ENCODE data around the gene SIN3B. TPM values are rescaled to one million over a fixed set of nuclear protein-coding genes. Genes with fewer than 3 reads are reported as not detected.

SIN3B gene
- polyA plus RNA-seq, 3 donors, result 7.2 to 154 (median 10.2) TPM

- Mint-ChIP-seq H3K36me3 (peaks cover 4 to 10% of the 10 kb centered on the region in 2 donors), H3K4me1 (peaks cover 63% of the 10 kb centered on the region), H3K27me3 (ENCODE audit: low read depth in 3 of 3) (peaks cover 0 to 10% (median 1%) of the 10 kb centered on the region in 3 donors), H3K27ac (peak overlapping the region in 1 of 7 donors; percentile 74), H3K4me3 (no peak overlapping the region), H3K9me3 (peaks cover 5 to 24% (median 14%) of the 10 kb centered on the region in 7 donors)
- H3K79me2 ChIP-seq (ENCODE audit: insufficient read depth, low read length), result no peaks in the 10 kb centered on the region
- peaks cover 4 to 18% of the 10 kb centered on the region in 2 donors for H3K9me3 ChIP-seq (replicated peaks in 1 of 2; ENCODE audit: control insufficient read depth in 1 of 2, insufficient read depth in 1 of 2, low read length in 2 of 2)
- H2AFZ ChIP-seq (ENCODE audit: insufficient read depth, low read depth, low read length, poor library complexity, severe bottlenecking), result no peak overlapping the region
- no peaks in the 10 kb centered on the region for H3K36me3 ChIP-seq (replicated peaks in 1 of 2; ENCODE audit: control insufficient read depth in 1 of 2, insufficient read depth in 2 of 2, low read length in 2 of 2)
- no peak overlapping the region for H3K4me2 ChIP-seq (replicated peaks; ENCODE audit: extremely low read depth, low read length, poor library complexity, severe bottlenecking)
- H4K20me1 ChIP-seq (ENCODE audit: insufficient read depth, low read length), result no peaks in the 10 kb centered on the region
- WGBS (ENCODE audit: insufficient coverage), result 96% methylated on average over 12 of the region's 16 CpGs
- TF ChIP-seq, protein P1, sequence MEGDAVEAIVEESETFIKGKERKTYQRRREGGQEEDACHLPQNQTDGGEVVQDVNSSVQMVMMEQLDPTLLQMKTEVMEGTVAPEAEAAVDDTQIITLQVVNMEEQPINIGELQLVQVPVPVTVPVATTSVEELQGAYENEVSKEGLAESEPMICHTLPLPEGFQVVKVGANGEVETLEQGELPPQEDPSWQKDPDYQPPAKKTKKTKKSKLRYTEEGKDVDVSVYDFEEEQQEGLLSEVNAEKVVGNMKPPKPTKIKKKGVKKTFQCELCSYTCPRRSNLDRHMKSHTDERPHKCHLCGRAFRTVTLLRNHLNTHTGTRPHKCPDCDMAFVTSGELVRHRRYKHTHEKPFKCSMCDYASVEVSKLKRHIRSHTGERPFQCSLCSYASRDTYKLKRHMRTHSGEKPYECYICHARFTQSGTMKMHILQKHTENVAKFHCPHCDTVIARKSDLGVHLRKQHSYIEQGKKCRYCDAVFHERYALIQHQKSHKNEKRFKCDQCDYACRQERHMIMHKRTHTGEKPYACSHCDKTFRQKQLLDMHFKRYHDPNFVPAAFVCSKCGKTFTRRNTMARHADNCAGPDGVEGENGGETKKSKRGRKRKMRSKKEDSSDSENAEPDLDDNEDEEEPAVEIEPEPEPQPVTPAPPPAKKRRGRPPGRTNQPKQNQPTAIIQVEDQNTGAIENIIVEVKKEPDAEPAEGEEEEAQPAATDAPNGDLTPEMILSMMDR (IDR thresholded peaks at IDR 0.05), result no peak
- no peak overlapping the region for H3K4me3 ChIP-seq (replicated peaks in 1 of 3; ENCODE audit: low read depth in 2 of 3, low read length in 3 of 3)
- no peaks in the 10 kb centered on the region for H3K27me3 ChIP-seq (ENCODE audit: control insufficient read depth in 2 of 2, insufficient read depth in 2 of 2, low read length in 2 of 2)
- no peak overlapping the region for H3K9ac ChIP-seq (ENCODE audit: insufficient read depth, low read length, poor library complexity, severe bottlenecking)
- H3K27ac ChIP-seq (ENCODE audit: low read depth in 1 of 2, low read length in 2 of 2), result no peak overlapping the region
- DNase-seq, result no peak
- intact Hi-C loops (cut with micrococcal nuclease), result no loop called here
- peaks cover 67 to 90% of the 10 kb centered on the region in 2 donors for H3K4me1 ChIP-seq (ENCODE audit: control insufficient read depth in 1 of 2, insufficient read depth in 2 of 2, low read length in 2 of 2)
Measured at GRCh38 chr19:16799740-16800139, 29.5 kb upstream of the SIN3B start.

DNA sequence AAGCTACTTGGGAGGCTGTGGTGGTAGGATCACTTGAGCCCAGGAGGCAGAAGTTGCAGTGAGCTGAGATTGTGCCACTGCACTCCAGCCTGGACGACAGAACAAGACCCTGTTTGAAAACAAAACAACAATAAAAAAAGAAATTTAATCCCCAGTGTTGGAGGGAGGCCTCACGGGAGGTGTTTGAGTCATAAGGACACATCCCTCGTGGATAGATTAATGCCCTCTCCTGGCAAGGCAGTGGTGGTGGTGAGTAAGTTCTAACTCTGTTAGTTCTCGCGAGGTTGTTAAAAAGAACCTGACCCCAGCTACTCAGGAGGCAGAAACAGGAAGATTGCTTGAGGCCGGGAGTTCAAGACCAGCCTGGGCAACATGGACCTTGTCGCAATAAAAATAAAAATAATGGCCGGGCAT is 27.6 kb upstream of the SIN3B start:
- Mint-ChIP-seq H3K36me3 (peaks cover 2 to 8% of the 10 kb centered on the region in 2 donors), H3K4me1 (peaks cover 58% of the 10 kb centered on the region), H3K27me3 (ENCODE audit: low read depth in 3 of 3) (peaks cover 0 to 7% (median 1%) of the 10 kb centered on the region in 3 donors), H3K9me3 (peaks cover 0 to 12% (median under 1%) of the 10 kb centered on the region in 7 donors), H3K4me3 (peak overlapping the region in 1 of 2 donors; percentile 20), H3K27ac (peak overlapping the region; percentile 69 to 92 (median 87))
- Histone ChIP-seq H4K20me1 (ENCODE audit: insufficient read depth, low read length) (no peaks in the 10 kb centered on the region), H3K9ac (ENCODE audit: insufficient read depth, low read length, poor library complexity, severe bottlenecking) (no peak overlapping the region), H3K27me3 (ENCODE audit: control insufficient read depth in 2 of 2, insufficient read depth in 2 of 2, low read length in 2 of 2) (no peaks in the 10 kb centered on the region), H3K9me3 (replicated peaks in 1 of 2; ENCODE audit: control insufficient read depth in 1 of 2, insufficient read depth in 1 of 2, low read length in 2 of 2) (no peaks in the 10 kb centered on the region), H3K79me2 (ENCODE audit: insufficient read depth, low read length) (no peaks in the 10 kb centered on the region), H2AFZ (ENCODE audit: insufficient read depth, low read depth, low read length, poor library complexity, severe bottlenecking) (no peak overlapping the region), H3K36me3 (replicated peaks in 1 of 2; ENCODE audit: control insufficient read depth in 1 of 2, insufficient read depth in 2 of 2, low read length in 2 of 2) (no peaks in the 10 kb centered on the region), H3K4me3 (replicated peaks in 1 of 3; ENCODE audit: low read depth in 2 of 3, low read length in 3 of 3) (no peak overlapping the region), H3K27ac (ENCODE audit: low read depth in 1 of 2, low read length in 2 of 2) (peak overlapping the region; percentile 43 to 73), H3K4me1 (ENCODE audit: control insufficient read depth in 1 of 2, insufficient read depth in 2 of 2, low read length in 2 of 2) (peaks cover 58 to 81% of the 10 kb centered on the region in 2 donors), H3K4me2 (replicated peaks; ENCODE audit: extremely low read depth, low read length, poor library complexity, severe bottlenecking) (no peak overlapping the region)
- peak; percentile 30 to 63 (median 51) for DNase-seq
- WGBS (ENCODE audit: insufficient coverage), result 95% methylated on average over 3 of the region's 8 CpGs
- intact Hi-C loops (cut with micrococcal nuclease), result no loop called here
- TF ChIP-seq, protein P1 (IDR thresholded peaks at IDR 0.05), result peak; percentile 21

All from CD14-positive monocyte (primary cell).